Endothelial cell of umbilical vein (primary cell): ENCODE results near the gene GRB2. TPM values are rescaled to one million over a fixed set of nuclear protein-coding genes. Genes with fewer than 3 reads are reported as not detected.

ENCODE experiments used
- BruUV-seq: library from RNA; stranded (reverse); fragments of 400-500 nt; replicated peaks from 2 replicates; lab custom pipeline; 2021; lab: Mats Ljungman, UMichigan
- CTCF ChIA-PET: fragments of 300-600, 350-600 bp; sonication (Branson Sonifier 250); formaldehyde crosslinking; loops from one replicate; lab custom pipeline; 2021; ENCODE audit warnings: antibody characterized with exemption, inconsistent platforms; lab: Charles Lee
- POLR2A ChIA-PET: fragments of 300-600, 350-600 bp; sonication (Branson Sonifier 250); formaldehyde crosslinking; loops from one replicate; lab custom pipeline; 2021; ENCODE audit warnings: antibody characterized with exemption, inconsistent platforms; lab: Charles Lee
- DNase-seq: peaks from one replicate; pipeline ENCODE4 v3.0.0-alpha.2; 2011; ENCODE audit warnings: low read depth, low spot score
- FAIRE-seq: peaks from 2 replicates; lab custom pipeline; 2011; peaks lifted over from hg19 to GRCh38; lab: Jason Lieb, UNC
- H2AFZ ChIP-seq: 2 replicates; pipeline ENCODE4 v1.6.0; 2012; ENCODE audit warnings: low read depth, low read length, control low read depth, inconsistent platforms
- H3K27ac ChIP-seq: 2 replicates; pipeline ENCODE4 v1.5.1; 2011; ENCODE audit warnings: low read depth, mild to moderate bottlenecking, control low read depth, low read length, moderate library complexity; ENCODE audit not compliant: insufficient read depth
- H3K27me3 ChIP-seq, 2 experiments: 2 replicates each; pipeline versions ENCODE4 v1.6.0 to v1.6.1; 2011; ENCODE audit warnings: low read length in 2 of 2, mixed read lengths in 1 of 2; ENCODE audit not compliant: control insufficient read depth in 2 of 2, insufficient read depth in 2 of 2
- H3K36me3 ChIP-seq, 2 experiments: 2 replicates in 1 of 2; 3 replicates in 1 of 2; pipeline ENCODE4 v1.5.1; 2011; ENCODE audit warnings: low read length in 2 of 2, mild to moderate bottlenecking in 1 of 2, moderate library complexity in 1 of 2; ENCODE audit not compliant: control insufficient read depth in 2 of 2, insufficient read depth in 2 of 2; ENCODE audit errors: extremely low read depth in 1 of 2
- H3K4me1 ChIP-seq: 3 replicates; pipeline ENCODE4 v1.5.1; 2011; ENCODE audit warnings: mild to moderate bottlenecking, low read length; ENCODE audit not compliant: control insufficient read depth, insufficient read depth; ENCODE audit errors: extremely low read depth
- H3K4me2 ChIP-seq: 2 replicates; pipeline ENCODE4 v1.6.1; 2011; ENCODE audit warnings: low read length, control low read depth, mixed read lengths; ENCODE audit not compliant: insufficient read depth
- H3K4me3 ChIP-seq, 3 experiments: fragments of 200-600 bp in 1 of 3; sonication (generic), shearing (Covaris generic) in 1 of 3; replicated peaks in 1 of 3; 2 replicates each; pipeline ENCODE4 v1.5.1; 2011 to 2016; ENCODE audit warnings: control low read depth in 3 of 3, low read length in 3 of 3, mild to moderate bottlenecking in 2 of 3, inconsistent platforms in 1 of 3, low read depth in 1 of 3, moderate library complexity in 1 of 3; ENCODE audit not compliant: insufficient read depth in 1 of 3
- H3K79me2 ChIP-seq: 2 replicates; pipeline ENCODE4 v1.6.0; 2012; ENCODE audit warnings: low read length, inconsistent platforms; ENCODE audit not compliant: control insufficient read depth, insufficient read depth
- H3K9ac ChIP-seq: replicated peaks from 2 replicates; pipeline ENCODE3; 2011; ENCODE audit warnings: low read length, control low read depth; ENCODE audit not compliant: insufficient read depth; ENCODE audit errors: extremely low read depth
- H3K9me1 ChIP-seq: replicated peaks from 3 replicates; pipeline ENCODE4 v1.6.0; 2011; ENCODE audit warnings: mild to moderate bottlenecking, low read length; ENCODE audit not compliant: control insufficient read depth, insufficient read depth; ENCODE audit errors: extremely low read depth
- H3K9me3 ChIP-seq: replicated peaks from 2 replicates; pipeline ENCODE4 v1.5.1; 2012; ENCODE audit warnings: low read length, inconsistent platforms; ENCODE audit not compliant: control insufficient read depth, insufficient read depth
- H4K20me1 ChIP-seq: replicated peaks from 2 replicates; pipeline ENCODE3; 2011; ENCODE audit warnings: mild to moderate bottlenecking, low read length; ENCODE audit not compliant: control insufficient read depth, insufficient read depth; ENCODE audit errors: extremely low read depth
- EZH2 ChIP-seq: IDR thresholded peaks from 2 replicates; pipeline ENCODE4 v1.6.1; 2012; ENCODE audit warnings: borderline replicate concordance, low read depth, mild to moderate bottlenecking, moderate library complexity, low read length, inconsistent platforms; ENCODE audit not compliant: severe bottlenecking
- FOS ChIP-seq: IDR thresholded peaks from 2 replicates; pipeline ENCODE4 v1.6.1; 2011; ENCODE audit warnings: mild to moderate bottlenecking, low read length, moderate library complexity, borderline replicate concordance; ENCODE audit not compliant: insufficient read depth
- GATA2 ChIP-seq: IDR thresholded peaks from 2 replicates; pipeline ENCODE4 v1.7.0; 2011; ENCODE audit warnings: low read depth, mild to moderate bottlenecking, moderate library complexity, mixed read lengths, low read length; ENCODE audit not compliant: insufficient read length, insufficient read depth
- JUN ChIP-seq: IDR thresholded peaks from 2 replicates; pipeline ENCODE4 v1.6.1; 2011; ENCODE audit warnings: borderline replicate concordance, low read depth; ENCODE audit not compliant: insufficient read length, insufficient read depth
- MYC ChIP-seq: IDR thresholded peaks from one replicate; pipeline ENCODE4 v1.6.1; 2011; ENCODE audit warnings: mild to moderate bottlenecking, low read depth, low read length
- POLR2A ChIP-seq: IDR thresholded peaks from 2 replicates; pipeline ENCODE4 v1.6.1; 2012; ENCODE audit warnings: low read depth, mild to moderate bottlenecking, control low read depth, low read length
- POLR2AphosphoS5 ChIP-seq: IDR thresholded peaks from 2 replicates; pipeline ENCODE4 v1.6.1; 2012; ENCODE audit warnings: low read depth, mild to moderate bottlenecking, control low read depth, low read length, moderate library complexity; ENCODE audit not compliant: insufficient read depth
- dilution Hi-C: fragments of 300-500 bp; cut with MboI; formaldehyde crosslinking; loops from one replicate; pipeline ENCODE4 v1.15.0; 2019; ENCODE audit warnings: low sequenced_read_pairs; ENCODE audit not compliant: extremely low pct_ligation_motif_present
- intact Hi-C: fragments of 100-400 bp; cut with micrococcal nuclease; formaldehyde crosslinking; loops from one replicate; pipeline ENCODE4 v1.10.0; 2022
- polyA plus RNA-seq, 4 experiments: library from polyadenylated mRNA; depleted of rRNA in 3 of 4; stranded (reverse) in 3 of 4; unstranded in 1 of 4; fragments of >200 nt; gene quantifications; 2 replicates each; pipeline versions ENCODE4 v1.2.1 to v1.2.3, GENCODE V29; 2011 to 2012; ENCODE audit warnings: missing spikeins in 1 of 4
- total RNA-seq: library from RNA; stranded (reverse); gene quantifications from 2 replicates; pipeline ENCODE4 v1.2.3, GENCODE V29; 2021
- TF ChIP-seq, protein P1 (sequence below), 2 donors: IDR thresholded peaks; 1 replicate in 1 of 2; 2 replicates in 1 of 2; pipeline ENCODE4 v1.5.1; 2011; ENCODE audit warnings: low read length in 2 of 2, mild to moderate bottlenecking in 2 of 2, moderate library complexity in 2 of 2, control low read depth in 1 of 2, inconsistent platforms in 1 of 2, low read depth in 1 of 2; ENCODE audit not compliant: insufficient read depth in 1 of 2; ENCODE audit errors: extremely low read depth in 1 of 2
- TF ChIP-seq, protein P2 (sequence below): IDR thresholded peaks from 2 replicates; pipeline ENCODE4 v1.6.1; 2011; ENCODE audit not compliant: insufficient read depth, insufficient read length

GRB2 gene
- total and polyA plus RNA-seq, 2 donors (not counting 3 experiments of a cell fraction or from before 2014, with no cell fraction given) = 51.5 to 93.9 TPM

GRCh38 chr17:75417054-75417580 is 11.6 kb upstream of the GRB2 start:
- peaks cover 5% of the 10 kb centered on the region for H3K4me1 ChIP-seq
- no peaks in the 10 kb centered on the region for H3K9me1 ChIP-seq
- H3K79me2 ChIP-seq = no peaks in the 10 kb centered on the region
- H3K9me3 ChIP-seq = no peaks in the 10 kb centered on the region
- dilution Hi-C loops = no loop called here
- ChIA-PET CTCF (interaction anchor here (1.5 kb wide), 1 partner anchor 8 kb away, joined by 5 read pairs; no protein-coding TSS in a partner anchor), POLR2A (no interaction called here)
- no peaks in the 10 kb centered on the region for H3K36me3 ChIP-seq
- FAIRE-seq (no peak), DNase-seq (no peak)
- BruUV-seq = no TSS peak
- no peak overlapping the region for H3K27ac ChIP-seq
- no peaks in the 10 kb centered on the region for H4K20me1 ChIP-seq
- intact Hi-C loops = no loop called here
- H2AFZ ChIP-seq = no peak overlapping the region
- no peak overlapping the region for H3K9ac ChIP-seq
- TF ChIP-seq POLR2A = no peak
- TF ChIP-seq POLR2AphosphoS5 = no peak
- TF ChIP-seq, protein P1, sequence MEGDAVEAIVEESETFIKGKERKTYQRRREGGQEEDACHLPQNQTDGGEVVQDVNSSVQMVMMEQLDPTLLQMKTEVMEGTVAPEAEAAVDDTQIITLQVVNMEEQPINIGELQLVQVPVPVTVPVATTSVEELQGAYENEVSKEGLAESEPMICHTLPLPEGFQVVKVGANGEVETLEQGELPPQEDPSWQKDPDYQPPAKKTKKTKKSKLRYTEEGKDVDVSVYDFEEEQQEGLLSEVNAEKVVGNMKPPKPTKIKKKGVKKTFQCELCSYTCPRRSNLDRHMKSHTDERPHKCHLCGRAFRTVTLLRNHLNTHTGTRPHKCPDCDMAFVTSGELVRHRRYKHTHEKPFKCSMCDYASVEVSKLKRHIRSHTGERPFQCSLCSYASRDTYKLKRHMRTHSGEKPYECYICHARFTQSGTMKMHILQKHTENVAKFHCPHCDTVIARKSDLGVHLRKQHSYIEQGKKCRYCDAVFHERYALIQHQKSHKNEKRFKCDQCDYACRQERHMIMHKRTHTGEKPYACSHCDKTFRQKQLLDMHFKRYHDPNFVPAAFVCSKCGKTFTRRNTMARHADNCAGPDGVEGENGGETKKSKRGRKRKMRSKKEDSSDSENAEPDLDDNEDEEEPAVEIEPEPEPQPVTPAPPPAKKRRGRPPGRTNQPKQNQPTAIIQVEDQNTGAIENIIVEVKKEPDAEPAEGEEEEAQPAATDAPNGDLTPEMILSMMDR (IDR thresholded peaks at IDR 0.05; ENCODE audit: extremely low read depth in 1 of 2, insufficient read depth in 1 of 2, low read depth in 1 of 2, low read length in 2 of 2) = no peak
- no peak for TF ChIP-seq GATA2
- TF ChIP-seq EZH2 = no peak
- TF ChIP-seq MYC = no peak
- TF ChIP-seq, protein P2, sequence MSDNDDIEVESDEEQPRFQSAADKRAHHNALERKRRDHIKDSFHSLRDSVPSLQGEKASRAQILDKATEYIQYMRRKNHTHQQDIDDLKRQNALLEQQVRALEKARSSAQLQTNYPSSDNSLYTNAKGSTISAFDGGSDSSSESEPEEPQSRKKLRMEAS = no peak
- TF ChIP-seq FOS = no peak
- no peak for TF ChIP-seq JUN
- H3K4me2 ChIP-seq = no peak overlapping the region
- H3K4me3 ChIP-seq = no peak overlapping the region
- H3K27me3 ChIP-seq = peaks cover 0 to 2% of the 10 kb centered on the region in 2 experiments
